NCI-H2196 (cell line): ENCODE data around the gene INSIG1.
A peak's percentile ranks its signal among the peaks of the same experiment; 100 is the strongest.

Experiments
- DNase-seq: peaks from one replicate; lab custom pipeline; 2025; ENCODE audit not compliant: unreplicated experiment; lab: John Stamatoyannopoulos, UW

The INSIG1 gene

GRCh38 chr7:155344618-155345433 is 47.1 kb downstream of the INSIG1 start:
- peak; percentile 61 for DNase-seq

- DNase-seq, result no peak
Observed at GRCh38 chr7:155345490-155345889, 47.8 kb downstream of the INSIG1 start.

DNA sequence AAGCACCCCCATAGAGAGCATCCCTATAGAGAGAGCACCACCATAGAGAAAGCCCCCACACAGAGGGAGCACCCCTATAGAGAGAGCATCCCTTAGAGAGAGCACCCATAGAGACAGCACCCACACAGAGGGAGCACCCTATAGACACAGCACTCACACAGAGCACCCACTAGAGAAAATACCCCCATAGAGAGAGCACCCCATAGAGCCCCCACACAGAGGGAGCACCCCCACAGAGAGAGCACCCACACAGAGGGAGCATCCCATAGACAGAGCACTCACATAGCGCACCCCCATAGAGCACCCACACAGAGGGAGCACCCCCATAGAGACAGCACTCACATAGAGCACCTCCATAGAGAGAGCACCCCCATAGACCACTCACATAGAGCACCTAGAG is 48.6 kb downstream of the INSIG1 start:
- DNase-seq, result no peak

GRCh38 chr7:155348806-155349205 is 51.1 kb downstream of the INSIG1 start:
- no peak for DNase-seq

- no peak for DNase-seq
Observed at GRCh38 chr7:155349601-155350331, 52.1 kb downstream of the INSIG1 start.

DNA sequence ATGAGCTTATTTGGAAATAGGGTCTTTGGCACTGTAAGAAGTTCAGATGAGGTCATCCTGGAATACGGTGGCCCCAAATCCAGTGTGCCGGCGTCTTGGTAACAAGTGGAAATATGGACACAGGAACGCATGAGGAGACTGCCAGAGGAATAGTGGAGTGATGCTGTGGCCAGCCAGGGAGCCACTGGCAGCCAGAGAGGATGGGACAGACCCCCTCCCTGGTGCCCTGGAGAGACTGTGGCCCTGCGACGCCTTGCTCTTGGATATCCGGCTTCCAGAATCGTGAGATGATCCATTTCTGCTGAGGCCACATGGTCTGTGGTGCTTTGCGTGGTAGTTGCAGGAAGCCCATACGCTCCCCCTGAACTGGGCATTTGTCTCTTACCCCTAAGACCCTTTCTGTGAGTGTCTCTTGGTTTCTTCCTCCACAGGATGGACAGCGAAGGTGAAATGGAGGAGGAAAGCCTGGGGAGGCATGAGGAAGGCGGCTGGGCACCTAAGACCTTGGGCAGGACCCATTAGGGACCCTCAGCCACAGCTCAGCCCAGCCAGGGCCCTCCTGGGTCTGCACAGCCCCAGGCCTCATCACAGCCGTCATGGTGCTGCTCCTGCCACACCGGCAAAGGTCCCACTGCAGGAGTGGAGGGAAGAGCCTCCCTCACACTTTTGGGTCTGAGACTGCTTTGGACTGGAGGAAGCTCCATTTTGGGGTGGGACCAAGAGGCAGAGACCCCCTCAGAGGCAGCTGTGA is 53.6 kb downstream of the INSIG1 start:
- no peak for DNase-seq

GRCh38 chr7:155352076-155352752 is 54.5 kb downstream of the INSIG1 start:
- no peak for DNase-seq

DNA sequence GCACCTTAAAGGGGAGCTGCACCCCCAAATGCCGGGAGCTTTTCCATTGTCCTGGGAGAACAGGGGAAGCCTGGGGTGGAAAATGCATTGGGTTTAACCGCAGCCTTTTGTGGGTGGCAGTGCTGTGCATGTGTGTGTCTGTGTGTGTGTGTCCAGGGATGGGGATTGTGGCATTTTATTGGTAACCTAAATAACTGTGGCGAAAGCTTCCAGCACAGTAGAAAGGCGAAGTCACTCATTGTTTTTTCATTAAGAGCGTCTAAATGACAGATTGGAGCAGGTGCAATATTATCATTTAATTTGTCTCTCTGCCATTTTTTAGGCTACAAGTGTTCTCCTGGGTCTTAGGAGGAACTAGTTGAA is 55.1 kb downstream of the INSIG1 start:
- DNase-seq, result no peak

DNA sequence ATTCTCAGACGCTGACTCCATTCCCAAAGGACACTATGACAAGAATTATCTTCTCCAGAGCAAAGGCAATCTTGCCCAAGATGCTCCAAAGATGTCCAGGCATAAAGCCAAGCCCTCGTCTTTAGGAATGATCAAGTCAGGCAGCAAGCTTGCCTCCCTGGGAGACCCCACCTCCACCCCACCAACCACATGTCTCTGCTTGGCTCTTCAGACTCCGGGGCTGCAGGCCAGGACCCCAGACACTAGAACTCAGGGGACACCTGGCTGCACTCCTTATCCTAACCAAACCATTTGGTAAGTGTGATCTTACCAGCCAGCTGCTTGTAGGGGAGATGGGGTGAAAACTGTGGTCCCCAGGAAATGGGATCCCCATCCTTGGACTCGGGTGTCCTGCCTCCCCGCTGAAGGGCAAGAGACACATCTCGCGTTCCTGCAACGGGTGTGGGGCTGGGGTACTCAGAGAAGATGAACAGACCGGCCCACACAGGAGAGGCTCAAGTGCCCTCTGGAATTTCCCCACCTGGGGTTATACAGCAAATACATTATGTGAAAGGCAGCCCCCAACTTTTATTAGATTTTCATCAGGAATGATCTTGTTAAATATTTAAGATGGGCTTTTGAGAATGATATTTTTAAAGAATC is 55.7 kb downstream of the INSIG1 start:
- no peak for DNase-seq

GRCh38 chr7:155354371-155355048 is 56.8 kb downstream of the INSIG1 start:
- DNase-seq, result no peak

DNA sequence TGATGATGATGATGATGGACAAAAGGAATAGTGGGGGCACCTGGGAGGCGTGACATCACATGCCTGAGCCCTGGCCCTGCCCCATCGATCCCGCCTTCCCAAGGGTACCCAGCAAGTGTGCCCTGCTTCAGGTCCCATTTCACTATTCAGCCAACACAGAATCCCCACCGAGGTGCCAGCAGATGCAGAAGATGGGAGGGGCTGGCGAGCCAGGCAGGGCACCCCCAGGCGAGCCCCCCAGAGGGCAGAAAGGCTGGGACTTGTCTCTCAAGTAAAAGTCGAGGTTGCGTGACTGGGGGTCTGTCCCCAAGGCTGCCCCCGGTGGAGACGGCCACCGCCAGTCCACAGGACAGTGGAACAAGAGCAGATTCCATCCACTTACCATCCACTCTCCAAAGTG is 57.5 kb downstream of the INSIG1 start:
- no peak for DNase-seq

- DNase-seq, result no peak
Observed at GRCh38 chr7:155355745-155356144, 58.1 kb downstream of the INSIG1 start.

- DNase-seq, result peak; percentile 16
Observed at GRCh38 chr7:155356323-155357105, 58.8 kb downstream of the INSIG1 start.

DNA sequence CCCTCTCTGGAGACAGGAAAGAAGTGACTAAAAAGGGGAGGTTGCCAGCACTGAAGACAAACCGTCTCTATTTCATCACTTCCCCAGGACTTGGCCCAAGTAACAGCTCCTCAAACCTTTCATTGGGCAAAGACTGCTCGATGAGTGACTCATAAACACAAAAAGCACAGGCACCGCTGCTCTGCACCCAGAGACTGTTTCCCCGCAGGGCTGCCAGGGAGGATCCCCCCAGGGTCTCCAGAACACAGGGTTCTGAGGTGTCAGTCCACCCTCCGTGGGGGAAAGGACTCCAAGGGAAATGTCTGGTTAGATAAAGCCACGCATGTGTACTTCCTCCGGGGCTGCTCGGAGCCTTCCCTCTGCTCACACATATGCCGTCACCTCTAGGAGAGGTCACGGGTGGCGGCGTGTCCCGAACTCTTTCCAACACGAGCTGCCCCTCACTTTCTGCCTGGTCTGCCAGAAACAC is 59.9 kb downstream of the INSIG1 start:
- no peak for DNase-seq

DNA sequence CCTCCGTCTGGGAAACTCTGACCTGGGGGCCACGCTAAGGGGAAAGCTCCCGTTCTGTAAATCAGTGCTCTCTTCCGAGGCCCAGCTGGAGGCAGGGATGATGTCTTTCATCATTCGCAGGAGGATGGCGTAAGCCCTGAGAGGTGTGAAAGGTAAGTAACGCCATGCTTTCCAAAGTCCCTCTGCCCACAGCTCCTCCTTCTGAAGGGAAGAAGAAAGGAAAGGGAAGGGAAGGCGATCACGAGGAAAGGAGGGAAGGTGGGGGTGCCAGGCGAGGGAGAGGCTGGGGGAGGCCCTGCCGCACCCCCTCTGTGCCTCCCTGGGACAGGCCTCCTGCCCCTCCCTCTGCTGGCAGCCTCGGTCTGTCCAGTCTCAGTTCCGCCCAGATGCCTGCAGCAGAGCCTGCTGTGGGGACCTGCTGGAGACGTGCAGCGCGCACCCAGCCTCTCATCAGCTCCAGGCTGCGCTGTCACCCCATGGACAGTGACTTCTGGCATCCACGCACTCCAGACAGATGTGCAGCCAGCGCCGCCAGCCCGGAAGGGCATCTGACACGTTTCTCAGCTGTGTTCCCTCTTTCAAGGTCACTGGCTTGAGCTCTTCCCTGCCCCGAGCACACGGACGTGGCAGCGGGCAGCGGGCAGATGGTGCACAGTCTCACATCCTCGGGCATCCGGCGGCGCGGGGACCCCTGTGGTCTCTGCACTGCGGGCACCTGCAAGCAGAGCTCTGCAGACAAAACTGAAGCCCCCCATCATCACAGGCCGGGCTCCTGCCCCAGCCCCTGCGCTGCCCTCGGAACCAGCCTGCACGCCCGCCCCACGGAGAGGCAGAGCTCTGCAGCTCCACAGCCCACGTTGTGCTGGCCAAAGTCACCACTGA is 60.6 kb downstream of the INSIG1 start:
- DNase-seq, result no peak

DNA sequence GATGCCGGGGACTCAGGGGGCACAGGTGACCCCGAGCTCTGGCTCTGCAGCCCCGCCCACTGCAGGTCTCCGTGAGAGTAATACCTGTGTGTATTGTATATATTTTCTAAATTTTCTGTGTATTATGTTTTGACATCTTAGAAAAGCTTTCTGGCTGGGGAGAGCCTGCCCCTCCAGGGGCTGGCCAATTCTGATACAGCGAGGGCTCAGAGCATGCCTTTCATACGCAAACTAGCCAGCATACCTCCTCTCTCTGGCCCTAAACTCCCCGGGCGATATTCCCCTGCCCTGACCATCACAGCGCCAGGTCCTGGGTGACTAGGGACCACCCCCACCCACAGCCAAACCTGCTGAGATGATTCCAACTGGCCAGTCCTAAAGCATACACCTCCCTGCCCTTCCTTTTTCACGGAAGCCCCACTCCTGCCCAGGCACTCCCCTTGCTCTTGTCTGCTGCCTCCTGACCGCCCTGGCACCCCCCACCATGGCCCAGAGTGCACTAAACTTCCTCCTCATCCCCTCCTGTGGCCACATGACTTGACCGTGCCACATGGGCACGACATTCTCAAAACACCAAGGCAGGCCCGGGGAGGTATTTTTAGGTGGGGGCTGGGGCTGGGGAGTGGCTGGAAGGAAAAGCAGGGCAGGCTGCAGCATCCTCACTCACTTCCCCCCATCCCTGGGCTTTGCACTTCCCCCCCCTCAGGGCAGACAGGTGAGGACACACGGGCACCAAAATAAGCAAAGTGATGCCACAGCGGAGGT is 61.5 kb downstream of the INSIG1 start:
- DNase-seq, result no peak
